H9 (cell line): ENCODE results near the gene IL10. TPM values are rescaled to one million over a fixed set of nuclear protein-coding genes. Genes with fewer than 3 reads are reported as not detected.

ENCODE experiments used
- DNase-seq: peaks from one replicate; pipeline ENCODE4 v3.0.0-alpha.2; 2017
- H2AFZ ChIP-seq: one replicate; pipeline ENCODE4 v1.6.1; 2013; ENCODE audit warnings: mild to moderate bottlenecking, low read length, control low read depth, moderate library complexity
- H2AK5ac ChIP-seq: 2 replicates; pipeline ENCODE4 v1.6.1; 2013; ENCODE audit warnings: low read length, control low read depth, mixed read lengths; ENCODE audit not compliant: insufficient read length
- H2BK120ac ChIP-seq: one replicate; pipeline ENCODE4 v1.6.1; 2013; ENCODE audit warnings: low read depth, mild to moderate bottlenecking, low read length, control low read depth, inconsistent platforms; ENCODE audit not compliant: poor library complexity, severe bottlenecking
- H2BK12ac ChIP-seq: 2 replicates; pipeline ENCODE4 v1.6.1; 2013; ENCODE audit warnings: low read length, control low read depth, mixed read lengths, low read depth; ENCODE audit not compliant: insufficient read length
- H2BK15ac ChIP-seq: 2 replicates; pipeline ENCODE4 v1.6.1; 2013; ENCODE audit warnings: low read depth, low read length, control low read depth
- H2BK20ac ChIP-seq: one replicate; pipeline ENCODE4 v1.6.1; 2013; ENCODE audit warnings: low read depth, mild to moderate bottlenecking, low read length, control low read depth, inconsistent platforms; ENCODE audit not compliant: poor library complexity, severe bottlenecking
- H2BK5ac ChIP-seq: 2 replicates; pipeline ENCODE4 v1.6.1; 2013; ENCODE audit warnings: low read length, control low read depth, mixed read lengths; ENCODE audit not compliant: insufficient read length
- H3K14ac ChIP-seq: 2 replicates; pipeline ENCODE4 v1.6.1; 2013; ENCODE audit warnings: low read length, control low read depth; ENCODE audit not compliant: insufficient read depth
- H3K18ac ChIP-seq: 2 replicates; pipeline ENCODE4 v1.6.1; 2013; ENCODE audit warnings: low read depth, mild to moderate bottlenecking, mixed read lengths, low read length, control low read depth; ENCODE audit not compliant: insufficient read length
- H3K23ac ChIP-seq: 2 replicates; pipeline ENCODE4 v1.6.1; 2013; ENCODE audit warnings: low read length, control low read depth, mixed read lengths, low read depth; ENCODE audit not compliant: insufficient read length
- H3K23me2 ChIP-seq: 2 replicates; pipeline ENCODE4 v1.6.1; 2013; ENCODE audit warnings: low read depth, mild to moderate bottlenecking, mixed read lengths, low read length, control low read depth; ENCODE audit not compliant: insufficient read length, poor library complexity, severe bottlenecking
- H3K27ac ChIP-seq: 2 replicates; pipeline ENCODE4 v1.5.1; 2013; ENCODE audit warnings: low read length, control low read depth, mixed read lengths, low read depth; ENCODE audit not compliant: insufficient read length
- H3K27me3 ChIP-seq: 2 replicates; pipeline ENCODE4 v1.6.1; 2013; ENCODE audit warnings: low read length, control low read depth, inconsistent platforms; ENCODE audit not compliant: insufficient read depth
- H3K4ac ChIP-seq: 2 replicates; pipeline ENCODE4 v1.6.1; 2013; ENCODE audit warnings: low read depth, mild to moderate bottlenecking, control low read depth, inconsistent platforms, low read length, moderate library complexity
- H3K4me1 ChIP-seq: 2 replicates; pipeline ENCODE4 v1.6.1; 2013; ENCODE audit warnings: low read length, control low read depth, inconsistent platforms; ENCODE audit not compliant: insufficient read depth
- H3K4me2 ChIP-seq: 2 replicates; pipeline ENCODE4 v1.6.1; 2013; ENCODE audit warnings: low read length, control low read depth, mixed read lengths; ENCODE audit not compliant: insufficient read length, insufficient read depth
- H3K56ac ChIP-seq: 2 replicates; pipeline ENCODE4 v1.6.1; 2013; ENCODE audit warnings: low read depth, mild to moderate bottlenecking, mixed read lengths, low read length, control low read depth; ENCODE audit not compliant: insufficient read length
- H3K79me1 ChIP-seq: 2 replicates; pipeline ENCODE4 v1.6.1; 2013; ENCODE audit warnings: low read depth, mild to moderate bottlenecking, moderate library complexity, low read length, control low read depth, inconsistent platforms; ENCODE audit not compliant: insufficient read depth, poor library complexity, severe bottlenecking
- H3K79me2 ChIP-seq: 2 replicates; pipeline ENCODE4 v1.6.1; 2013; ENCODE audit warnings: low read length, control low read depth, inconsistent platforms; ENCODE audit not compliant: insufficient read depth
- H3K9ac ChIP-seq: 2 replicates; pipeline ENCODE4 v1.6.1; 2013; ENCODE audit warnings: low read length, control low read depth, mixed read lengths; ENCODE audit not compliant: insufficient read length; ENCODE audit errors: extremely low read depth
- H3K9me3 ChIP-seq: one replicate; pipeline ENCODE4 v1.6.1; 2013; ENCODE audit warnings: low read depth, low read length, inconsistent platforms; ENCODE audit not compliant: control insufficient read depth
- H3T11ph ChIP-seq: one replicate; pipeline ENCODE4 v1.6.1; 2013; ENCODE audit warnings: mild to moderate bottlenecking, low read length, control low read depth, inconsistent platforms
- H4K20me1 ChIP-seq: one replicate; pipeline ENCODE4 v1.6.1; 2013; ENCODE audit not compliant: control insufficient read depth, insufficient read length, insufficient read depth
- H4K5ac ChIP-seq: 2 replicates; pipeline ENCODE4 v1.6.1; 2013; ENCODE audit warnings: low read depth, mild to moderate bottlenecking, mixed read lengths, low read length, control low read depth; ENCODE audit not compliant: insufficient read length
- H4K8ac ChIP-seq: replicated peaks from 2 replicates; pipeline ENCODE4 v1.6.1; 2013; ENCODE audit warnings: low read length, control low read depth, mixed read lengths, low read depth; ENCODE audit not compliant: insufficient read length
- H4K91ac ChIP-seq: 2 replicates; pipeline ENCODE4 v1.6.1; 2013; ENCODE audit warnings: low read depth, mild to moderate bottlenecking, moderate library complexity, mixed read lengths, low read length, control low read depth; ENCODE audit not compliant: insufficient read length
- H3K27ac Mint-ChIP-seq, 3 experiments: 2 replicates in 2 of 3; 3 replicates in 1 of 3; pipeline ENCODE4 v1.8.0; 2020 to 2021; ENCODE audit warnings: mixed read lengths in 3 of 3, mild to moderate bottlenecking in 1 of 3, moderate library complexity in 1 of 3
- H3K27me3 Mint-ChIP-seq: 2 replicates; pipeline ENCODE4 v1.8.0; 2021; ENCODE audit warnings: low read depth, mild to moderate bottlenecking, moderate library complexity, mixed read lengths
- H3K36me3 Mint-ChIP-seq, 3 experiments: 2 replicates in 2 of 3; 3 replicates in 1 of 3; pipeline ENCODE4 v1.8.0; 2020 to 2021; ENCODE audit warnings: low read depth in 3 of 3, mixed read lengths in 3 of 3; ENCODE audit not compliant: insufficient read depth in 1 of 3
- H3K4me1 Mint-ChIP-seq, 2 experiments: 2 replicates each; pipeline ENCODE4 v1.8.0; 2020; ENCODE audit warnings: mixed read lengths in 2 of 2
- H3K4me3 Mint-ChIP-seq, 2 experiments: 2 replicates in 1 of 2; 3 replicates in 1 of 2; pipeline ENCODE4 v1.8.0; 2020 to 2021; ENCODE audit warnings: mild to moderate bottlenecking in 2 of 2, mixed read lengths in 2 of 2, moderate library complexity in 1 of 2
- H3K9me3 Mint-ChIP-seq, 2 experiments: 2 replicates in 1 of 2; 3 replicates in 1 of 2; pipeline ENCODE4 v1.8.0; 2020; ENCODE audit warnings: mild to moderate bottlenecking in 2 of 2, mixed read lengths in 2 of 2, moderate library complexity in 1 of 2
- CTCF ChIP-seq: fragments of 200-600 bp; sonication (generic); conservative IDR thresholded peaks from 3 replicates; pipeline ENCODE4 v1.8.0; 2021; ENCODE audit warnings: antibody characterized with exemption, mild to moderate bottlenecking
- WGBS: extraction: QIAGEN DNeasy Blood & Tissue Kit; methylation state at CpG from one replicate; pipeline ENCODE4 v1.1.7; 2013; ENCODE audit warnings: missing lambda C conversion rate, low lambda C conversion rate, mixed read lengths; ENCODE audit not compliant: insufficient read length; ENCODE audit errors: extremely low coverage; 5-methylcytosine and 5-hydroxymethylcytosine counted together
- total RNA-seq: library from RNA; stranded (reverse); gene quantifications from 2 replicates; pipeline ENCODE4 v1.2.1, GENCODE V29; 2021

The IL10 gene
- total RNA-seq, 1 experiment from 2014 or later = not detected

GRCh38 chr1:206796981-206797402, 24.7 kb upstream of the IL10 start:
- Histone ChIP-seq H2AFZ (no peak overlapping the region), H2BK15ac (no peak overlapping the region), H2BK20ac (no peak overlapping the region), H2BK5ac (no peak overlapping the region), H2BK12ac (no peak overlapping the region), H4K91ac (no peak overlapping the region), H3K18ac (no peak overlapping the region), H3K79me2 (no peaks in the 10 kb centered on the region), H4K8ac (no peak overlapping the region), H2AK5ac (no peak overlapping the region), H4K5ac (no peak overlapping the region), H3K23me2 (no peaks in the 10 kb centered on the region), H3K23ac (no peak overlapping the region), H3K4ac (no peak overlapping the region), H3T11ph (no peak overlapping the region), H3K4me1 (no peaks in the 10 kb centered on the region), H2BK120ac (no peak overlapping the region), H3K56ac (no peak overlapping the region), H3K79me1 (no peaks in the 10 kb centered on the region), H3K27me3 (no peaks in the 10 kb centered on the region), H3K9me3 (no peaks in the 10 kb centered on the region), H3K9ac (no peak overlapping the region), H3K4me2 (no peak overlapping the region), H3K14ac (no peak overlapping the region), H4K20me1 (no peaks in the 10 kb centered on the region), H3K27ac (no peak overlapping the region)
- no peak for DNase-seq
- Mint-ChIP-seq H3K27ac (no peak overlapping the region), H3K4me3 (no peak overlapping the region), H3K9me3 (no peaks in the 10 kb centered on the region), H3K4me1 (peaks cover 10 to 11% of the 10 kb centered on the region in 2 experiments), H3K27me3 (peaks cover 25% of the 10 kb centered on the region), H3K36me3 (no peaks in the 10 kb centered on the region)
- no peak for TF ChIP-seq CTCF
- WGBS = no CpG with 5 or more reads among the region's 8 CpGs
